ENCODE data around the gene PTPRG. TPM values are rescaled to one million over a fixed set of nuclear protein-coding genes. Genes with fewer than 3 reads are reported as not detected.

PTPRG gene
- total RNA-seq, 6 experiments from 2014 or later = 29.4 to 34.7 (median 32.7) TPM

DNA sequence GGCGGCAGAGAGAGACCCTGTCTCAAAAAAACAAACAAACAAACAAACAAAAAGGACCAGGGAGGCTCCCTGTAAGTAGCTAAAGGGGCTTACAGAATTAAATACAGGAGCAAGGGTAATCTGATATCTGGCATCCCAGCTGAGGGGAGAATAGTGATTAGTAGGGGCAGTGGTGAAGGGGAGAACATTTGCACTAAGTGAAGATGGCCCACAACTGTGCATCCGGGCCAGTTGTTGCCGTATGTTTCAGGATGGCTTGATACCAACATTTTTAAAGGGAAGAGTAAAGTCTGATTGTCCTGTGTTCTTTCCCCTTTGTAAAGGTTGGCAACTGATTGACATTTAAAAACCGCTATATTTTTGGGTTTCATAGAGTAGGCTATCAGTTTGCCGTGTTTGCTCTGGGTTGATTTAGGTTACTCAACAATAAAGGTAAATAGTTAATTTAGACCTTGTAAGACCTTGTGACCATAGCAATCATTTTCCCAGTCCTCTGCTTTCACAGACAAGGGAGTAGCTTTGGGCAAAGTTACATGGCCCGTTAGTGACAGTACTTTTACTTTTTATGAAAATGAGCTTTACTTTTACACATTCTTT, 167.8 kb downstream of the PTPRG start:
- no peaks in the 10 kb centered on the region; the same call in 1 of the 2 replicates for H3K36me3 Mint-ChIP-seq (ENCODE audit: low read depth)
- peaks cover 39% of the 10 kb centered on the region for H3K4me1 Mint-ChIP-seq (ENCODE audit: low read depth)
- H3K27ac Mint-ChIP-seq = no peak overlapping the region
- TF ChIP-seq, protein P1, sequence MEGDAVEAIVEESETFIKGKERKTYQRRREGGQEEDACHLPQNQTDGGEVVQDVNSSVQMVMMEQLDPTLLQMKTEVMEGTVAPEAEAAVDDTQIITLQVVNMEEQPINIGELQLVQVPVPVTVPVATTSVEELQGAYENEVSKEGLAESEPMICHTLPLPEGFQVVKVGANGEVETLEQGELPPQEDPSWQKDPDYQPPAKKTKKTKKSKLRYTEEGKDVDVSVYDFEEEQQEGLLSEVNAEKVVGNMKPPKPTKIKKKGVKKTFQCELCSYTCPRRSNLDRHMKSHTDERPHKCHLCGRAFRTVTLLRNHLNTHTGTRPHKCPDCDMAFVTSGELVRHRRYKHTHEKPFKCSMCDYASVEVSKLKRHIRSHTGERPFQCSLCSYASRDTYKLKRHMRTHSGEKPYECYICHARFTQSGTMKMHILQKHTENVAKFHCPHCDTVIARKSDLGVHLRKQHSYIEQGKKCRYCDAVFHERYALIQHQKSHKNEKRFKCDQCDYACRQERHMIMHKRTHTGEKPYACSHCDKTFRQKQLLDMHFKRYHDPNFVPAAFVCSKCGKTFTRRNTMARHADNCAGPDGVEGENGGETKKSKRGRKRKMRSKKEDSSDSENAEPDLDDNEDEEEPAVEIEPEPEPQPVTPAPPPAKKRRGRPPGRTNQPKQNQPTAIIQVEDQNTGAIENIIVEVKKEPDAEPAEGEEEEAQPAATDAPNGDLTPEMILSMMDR (IDR thresholded peaks at IDR 0.05) = no peak
- no peak overlapping the region for H3K4me3 Mint-ChIP-seq
- DNase-seq = no peak
- no peaks in the 10 kb centered on the region for H3K27me3 Mint-ChIP-seq (ENCODE audit: insufficient read depth)
- no peaks in the 10 kb centered on the region for H3K9me3 Mint-ChIP-seq

DNA sequence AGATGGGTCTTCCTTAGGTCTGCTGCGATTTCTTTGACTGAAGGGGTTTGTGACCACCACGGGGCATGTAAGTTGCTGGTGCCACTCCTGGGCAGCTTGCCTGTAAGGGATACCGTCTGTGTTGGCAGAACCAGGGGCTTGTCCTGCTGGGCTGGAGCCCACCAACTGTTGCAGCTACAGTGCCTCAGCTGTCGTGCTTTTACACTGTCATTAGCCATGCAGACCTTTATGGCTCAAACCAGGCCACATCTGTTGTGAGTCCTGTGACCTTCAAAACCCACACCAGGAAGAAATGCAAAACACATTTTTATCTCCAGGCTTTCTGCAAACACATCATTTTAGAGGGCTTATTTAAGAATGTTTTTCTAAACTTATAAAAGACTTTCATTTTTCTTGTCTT, 168.7 kb downstream of the PTPRG start:
- H3K4me1 Mint-ChIP-seq (ENCODE audit: low read depth) = peaks cover 43% of the 10 kb centered on the region
- H3K9me3 Mint-ChIP-seq = no peaks in the 10 kb centered on the region
- no peak overlapping the region for H3K4me3 Mint-ChIP-seq
- no peaks in the 10 kb centered on the region for H3K27me3 Mint-ChIP-seq (ENCODE audit: insufficient read depth)
- no peaks in the 10 kb centered on the region; the same call in 1 of the 2 replicates for H3K36me3 Mint-ChIP-seq (ENCODE audit: low read depth)
- TF ChIP-seq, protein P1 (IDR thresholded peaks at IDR 0.05) = no peak
- no peak overlapping the region for H3K27ac Mint-ChIP-seq
- DNase-seq = no peak

DNA sequence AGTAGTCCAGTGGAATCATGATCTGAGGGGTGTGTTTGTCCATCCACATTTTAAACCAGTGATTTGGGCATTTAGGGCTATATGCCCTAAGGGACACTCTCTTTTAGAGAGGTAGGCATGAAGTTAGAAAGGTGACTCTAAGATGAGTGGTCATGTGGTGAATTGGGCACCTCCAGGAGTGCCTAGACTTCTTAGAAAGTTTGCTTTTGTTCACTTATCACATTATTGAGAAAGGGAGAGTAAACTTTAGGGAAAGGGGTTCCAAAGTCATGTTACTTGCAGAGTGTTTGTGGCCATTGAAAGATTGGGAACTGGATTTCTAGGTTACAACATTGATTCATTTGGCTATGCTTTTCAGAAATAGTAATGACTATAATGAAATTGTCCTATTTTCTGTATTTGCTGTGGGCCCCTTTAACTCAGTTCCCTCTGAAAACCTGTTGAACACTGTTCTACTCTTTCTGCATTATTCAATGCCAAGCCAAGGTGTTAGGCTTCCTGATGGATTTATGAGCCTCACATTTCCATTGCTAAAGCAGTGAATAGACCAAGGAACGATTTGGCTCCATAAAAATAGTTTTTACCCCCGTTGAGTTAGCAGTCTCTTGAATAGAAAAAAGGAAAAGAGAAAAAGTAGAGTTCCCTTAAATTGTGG, 169.3 kb downstream of the PTPRG start:
- no peaks in the 10 kb centered on the region for H3K9me3 Mint-ChIP-seq
- H3K27ac Mint-ChIP-seq = no peak overlapping the region
- no peak overlapping the region for H3K4me3 Mint-ChIP-seq
- H3K4me1 Mint-ChIP-seq (ENCODE audit: low read depth) = peaks cover 40% of the 10 kb centered on the region
- TF ChIP-seq, protein P1 (IDR thresholded peaks at IDR 0.05) = no peak
- H3K27me3 Mint-ChIP-seq (ENCODE audit: insufficient read depth) = no peaks in the 10 kb centered on the region
- no peak for DNase-seq
- no peaks in the 10 kb centered on the region for H3K36me3 Mint-ChIP-seq (ENCODE audit: low read depth)

DNA sequence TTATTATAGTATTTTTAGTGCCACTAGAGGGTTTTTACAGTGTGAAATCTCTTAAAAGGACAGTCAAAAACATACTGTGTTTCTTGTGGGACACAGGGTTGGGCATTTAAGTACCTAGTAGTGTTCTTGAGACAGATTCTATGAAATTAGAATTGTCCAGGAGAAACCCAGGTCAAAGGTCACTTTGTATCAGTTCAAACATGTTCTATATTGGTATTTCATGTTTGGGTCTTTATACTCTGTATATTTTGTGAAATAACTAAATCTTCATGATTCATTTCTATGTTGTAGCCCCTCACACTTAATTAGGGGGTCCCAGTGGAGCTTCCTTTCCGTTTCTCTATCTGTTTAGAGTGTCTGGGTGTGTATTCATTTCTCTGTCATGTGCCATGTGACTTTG, 171.6 kb downstream of the PTPRG start:
- Mint-ChIP-seq H3K9me3 (no peaks in the 10 kb centered on the region), H3K4me1 (ENCODE audit: low read depth) (peaks cover 44% of the 10 kb centered on the region), H3K36me3 (ENCODE audit: low read depth) (no peaks in the 10 kb centered on the region), H3K27me3 (ENCODE audit: insufficient read depth) (no peaks in the 10 kb centered on the region), H3K4me3 (no peak overlapping the region), H3K27ac (no peak overlapping the region)
- TF ChIP-seq, protein P1 (IDR thresholded peaks at IDR 0.05) = no peak
- DNase-seq = no peak

DNA sequence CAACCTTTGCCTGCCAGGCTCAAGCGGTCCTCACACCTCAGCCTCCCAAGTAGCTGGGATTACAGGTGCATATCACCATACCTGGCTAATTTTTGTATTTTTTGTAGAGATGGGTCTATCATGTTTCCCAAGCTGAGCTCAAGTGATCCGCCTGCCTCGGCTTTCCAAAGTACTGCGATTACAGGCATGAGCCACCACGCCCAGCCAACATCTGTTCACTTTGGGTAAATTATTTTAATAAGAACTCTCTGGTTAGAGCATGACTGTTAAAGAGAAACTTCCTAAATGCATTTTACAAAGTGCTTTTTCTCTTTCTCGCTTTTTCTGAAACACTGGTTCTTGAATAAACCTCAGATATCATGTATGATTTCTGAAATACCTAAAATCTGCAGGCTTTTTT, 172.5 kb downstream of the PTPRG start:
- Mint-ChIP-seq H3K36me3 (ENCODE audit: low read depth) (no peaks in the 10 kb centered on the region), H3K27ac (peak overlapping the region; percentile 54), H3K9me3 (no peaks in the 10 kb centered on the region), H3K27me3 (ENCODE audit: insufficient read depth) (no peaks in the 10 kb centered on the region), H3K4me1 (ENCODE audit: low read depth) (peaks cover 44% of the 10 kb centered on the region), H3K4me3 (no peak overlapping the region)
- TF ChIP-seq, protein P1 (IDR thresholded peaks at IDR 0.05) = no peak
- no peak for DNase-seq
